Measurements from ENCODE around the gene CD276.

The CD276 gene

DNA sequence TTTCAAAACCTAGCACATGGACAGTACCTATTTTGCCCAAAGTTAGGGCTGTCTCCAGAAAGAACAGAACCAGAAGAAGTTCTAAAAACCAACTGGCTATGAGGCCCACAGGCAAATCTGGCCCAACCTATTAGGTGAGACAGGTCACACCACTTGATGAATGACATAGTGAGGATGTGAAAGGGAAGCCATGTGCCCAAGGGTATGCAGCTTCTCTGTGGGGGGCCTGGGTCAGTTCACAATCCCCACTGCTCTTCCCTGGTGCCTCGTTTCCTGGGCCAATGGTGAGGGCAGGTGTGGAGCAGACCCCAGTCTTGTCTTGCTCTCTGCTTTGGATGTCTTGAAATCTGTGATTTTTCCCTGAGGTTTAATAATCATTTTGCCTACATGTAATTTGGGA is 60.1 kb downstream of the CD276 start:
- peaks cover 19% of the 10 kb centered on the region for H3K27me3 Mint-ChIP-seq
- H3K9me3 Mint-ChIP-seq = no peaks in the 10 kb centered on the region
- H3K4me3 Mint-ChIP-seq = no peak overlapping the region
- no peaks in the 10 kb centered on the region for H3K4me1 Mint-ChIP-seq
- H3K27ac Mint-ChIP-seq = no peak overlapping the region
- H3K36me3 Mint-ChIP-seq = no peaks in the 10 kb centered on the region
- ATAC-seq = no peak

DNA sequence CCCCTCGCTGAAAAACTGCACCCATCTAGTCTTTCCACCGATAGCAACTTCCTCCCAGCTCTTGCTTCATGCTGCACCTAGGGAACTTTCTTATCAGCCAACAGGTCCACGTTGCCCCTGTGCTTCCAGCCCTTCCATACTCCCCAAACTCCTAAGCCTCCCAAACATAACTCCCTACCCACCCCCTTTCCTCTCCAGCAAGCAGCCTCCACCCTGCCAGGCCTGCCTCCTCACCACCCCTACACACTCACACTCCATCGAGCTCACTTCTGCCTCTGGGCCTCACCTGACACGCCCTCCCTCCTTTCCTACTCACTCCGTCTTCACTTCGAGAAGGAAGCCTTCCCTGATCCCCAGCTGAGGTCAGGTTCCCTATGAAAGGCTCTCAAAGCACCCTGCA is 60.9 kb downstream of the CD276 start:
- Mint-ChIP-seq H3K27me3 (peaks cover 26% of the 10 kb centered on the region), H3K9me3 (no peaks in the 10 kb centered on the region), H3K4me3 (no peak overlapping the region), H3K4me1 (no peaks in the 10 kb centered on the region), H3K27ac (no peak overlapping the region), H3K36me3 (no peaks in the 10 kb centered on the region)
- ATAC-seq = no peak

DNA sequence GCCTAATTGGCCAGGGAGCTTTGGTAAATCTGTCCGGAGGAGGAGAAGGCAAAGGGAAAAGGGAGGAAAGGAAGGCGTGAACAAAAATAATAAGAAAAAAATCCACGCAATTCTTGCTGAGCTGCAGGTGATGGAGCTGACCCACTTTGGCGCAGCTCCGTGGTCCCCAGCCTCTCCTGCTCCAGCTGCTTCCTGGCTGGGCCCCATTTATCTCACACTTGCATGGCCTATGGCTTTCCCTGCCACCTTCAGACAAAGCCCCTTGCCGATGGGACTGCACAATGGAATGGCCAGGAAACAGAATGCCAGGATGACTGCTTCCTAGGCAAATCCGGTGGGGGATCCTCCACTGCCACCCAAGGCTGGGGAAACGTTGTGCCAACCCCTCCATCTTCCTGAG is 62.1 kb downstream of the CD276 start:
- Mint-ChIP-seq H3K27ac (no peak overlapping the region), H3K4me3 (no peak overlapping the region), H3K36me3 (no peaks in the 10 kb centered on the region), H3K27me3 (peaks cover 32% of the 10 kb centered on the region), H3K4me1 (no peaks in the 10 kb centered on the region), H3K9me3 (no peaks in the 10 kb centered on the region)
- no peak for ATAC-seq

DNA sequence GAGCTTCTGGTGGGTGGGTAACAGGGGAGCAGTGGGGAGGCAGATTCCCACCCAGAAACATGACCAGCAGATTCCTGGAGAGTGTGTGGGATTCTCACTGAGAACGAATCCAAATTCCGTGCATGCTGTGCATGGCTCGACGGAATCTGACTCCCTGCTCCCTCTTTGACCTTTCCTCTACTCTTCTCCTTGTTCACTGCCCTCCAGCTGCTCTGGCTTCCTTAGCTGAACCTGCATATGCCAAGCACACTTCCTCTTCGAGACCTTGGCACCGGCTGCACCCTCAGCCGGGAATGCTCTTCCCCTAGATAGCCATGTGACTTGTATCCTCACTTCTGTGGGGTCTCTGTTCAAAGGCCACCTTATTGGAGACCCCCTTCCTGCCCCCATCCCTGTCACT is 62.7 kb downstream of the CD276 start:
- H3K4me1 Mint-ChIP-seq = no peaks in the 10 kb centered on the region
- no peaks in the 10 kb centered on the region for H3K9me3 Mint-ChIP-seq
- H3K36me3 Mint-ChIP-seq = no peaks in the 10 kb centered on the region
- no peak overlapping the region for H3K4me3 Mint-ChIP-seq
- no peak overlapping the region for H3K27ac Mint-ChIP-seq
- H3K27me3 Mint-ChIP-seq = peaks cover 32% of the 10 kb centered on the region
- no peak for ATAC-seq

DNA sequence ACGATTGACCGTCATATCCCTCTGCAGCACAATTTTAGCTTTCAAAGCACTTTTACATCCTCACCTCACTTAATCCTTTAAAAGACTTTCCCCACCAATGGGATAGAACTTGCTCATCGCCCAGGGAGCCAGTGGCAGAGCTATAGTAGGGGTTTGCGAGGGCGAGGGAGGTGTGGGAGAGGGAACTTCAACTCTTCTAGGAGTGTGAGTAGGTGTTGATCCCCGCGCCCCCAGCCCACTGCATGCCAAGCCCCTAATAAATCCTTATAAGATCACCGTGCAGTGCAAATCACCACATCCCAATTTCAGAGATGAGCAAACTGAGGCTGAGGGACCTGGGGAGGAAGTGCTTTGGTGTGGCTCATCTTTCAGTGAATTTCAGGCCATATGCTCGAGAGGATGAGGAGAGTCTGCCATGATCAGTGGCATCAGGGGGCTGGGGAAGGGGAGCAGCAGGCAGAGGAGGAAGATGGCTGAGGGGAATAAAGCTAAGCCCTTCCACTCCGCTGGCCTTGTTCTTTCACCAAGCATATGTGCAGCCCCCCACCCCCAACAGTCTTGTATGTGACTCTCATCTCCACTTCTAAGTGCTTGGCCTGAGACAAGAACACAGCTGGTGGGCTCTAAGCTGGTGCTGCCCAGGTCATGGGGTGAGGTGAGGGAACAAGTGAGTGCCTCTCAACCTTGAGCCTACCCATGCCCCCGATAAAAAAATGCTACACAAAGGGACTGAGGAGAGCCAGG is 63.8 kb downstream of the CD276 start:
- H3K27me3 Mint-ChIP-seq = peaks cover 32% of the 10 kb centered on the region
- H3K36me3 Mint-ChIP-seq = no peaks in the 10 kb centered on the region
- no peak overlapping the region for H3K4me3 Mint-ChIP-seq
- H3K27ac Mint-ChIP-seq = no peak overlapping the region
- no peak for ATAC-seq
- no peaks in the 10 kb centered on the region for H3K4me1 Mint-ChIP-seq
- no peaks in the 10 kb centered on the region for H3K9me3 Mint-ChIP-seq

DNA sequence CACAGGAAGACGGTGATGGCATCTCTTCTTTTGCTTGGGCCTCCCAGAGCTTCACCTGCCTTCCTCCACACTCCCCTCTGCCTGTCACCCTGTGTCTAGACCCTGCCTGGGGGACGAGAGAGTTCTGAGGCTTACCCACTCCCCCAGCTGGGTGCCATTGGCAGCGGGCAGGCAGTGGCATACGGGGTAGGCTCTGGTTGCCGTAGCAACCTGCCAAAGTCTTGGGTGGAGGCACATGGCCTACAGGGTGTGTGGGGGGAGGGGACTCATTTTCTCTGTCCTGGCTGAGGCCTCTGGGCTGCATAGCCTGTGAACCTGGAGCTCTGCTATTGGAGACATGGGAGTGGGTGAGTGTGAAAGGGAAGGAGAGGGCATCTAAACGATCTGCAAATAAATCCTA is 64.5 kb downstream of the CD276 start:
- Mint-ChIP-seq H3K4me1 (no peaks in the 10 kb centered on the region), H3K36me3 (no peaks in the 10 kb centered on the region), H3K27me3 (peaks cover 38% of the 10 kb centered on the region), H3K4me3 (no peak overlapping the region), H3K27ac (no peak overlapping the region), H3K9me3 (no peaks in the 10 kb centered on the region)
- no peak for ATAC-seq

DNA sequence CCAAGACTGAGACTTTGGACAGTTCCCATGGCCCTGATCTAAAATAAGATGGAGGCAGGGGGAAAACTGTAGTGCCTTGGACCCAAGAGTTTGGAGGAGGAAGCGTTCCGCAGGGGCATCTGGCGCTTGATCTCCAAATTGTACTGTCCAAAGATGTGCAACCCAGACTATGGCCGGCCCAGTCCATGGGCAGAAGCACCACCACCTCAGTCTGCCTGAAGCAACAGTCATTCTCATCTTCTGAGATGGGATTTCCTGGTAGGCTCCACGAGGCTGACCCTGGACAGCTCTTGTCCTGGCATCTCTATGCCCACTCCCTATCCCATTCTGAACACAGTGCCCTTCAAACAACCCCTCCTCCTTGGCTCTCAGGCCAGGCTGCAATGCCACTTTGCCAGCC is 65.3 kb downstream of the CD276 start:
- Mint-ChIP-seq H3K4me3 (no peak overlapping the region), H3K36me3 (no peaks in the 10 kb centered on the region), H3K27ac (no peak overlapping the region), H3K27me3 (peaks cover 46% of the 10 kb centered on the region), H3K4me1 (no peaks in the 10 kb centered on the region), H3K9me3 (no peaks in the 10 kb centered on the region)
- no peak for ATAC-seq

DNA sequence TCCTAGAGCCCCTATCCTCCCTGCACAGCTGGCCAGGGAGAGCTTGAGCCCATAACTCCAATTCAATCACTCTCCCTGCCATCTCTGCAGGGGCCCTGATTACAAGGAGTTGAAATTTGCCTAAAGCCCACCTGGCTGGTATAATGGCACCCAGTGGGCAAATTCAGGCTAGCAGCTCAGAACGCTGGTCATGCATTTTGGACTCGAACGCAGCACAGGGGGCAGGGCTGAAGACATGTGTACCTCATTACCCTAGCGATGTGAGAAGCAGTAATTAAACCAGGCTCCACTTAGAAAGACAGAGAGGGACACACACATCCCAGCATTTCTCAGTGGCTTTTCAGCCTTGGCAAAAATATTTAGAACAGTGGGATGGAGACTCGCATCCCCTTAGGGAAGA is 65.8 kb downstream of the CD276 start:
- H3K9me3 Mint-ChIP-seq = no peaks in the 10 kb centered on the region
- no peak for ATAC-seq
- H3K27ac Mint-ChIP-seq = no peak overlapping the region
- no peak overlapping the region for H3K4me3 Mint-ChIP-seq
- H3K27me3 Mint-ChIP-seq = peaks cover 48% of the 10 kb centered on the region
- no peaks in the 10 kb centered on the region for H3K36me3 Mint-ChIP-seq
- H3K4me1 Mint-ChIP-seq = no peaks in the 10 kb centered on the region

DNA sequence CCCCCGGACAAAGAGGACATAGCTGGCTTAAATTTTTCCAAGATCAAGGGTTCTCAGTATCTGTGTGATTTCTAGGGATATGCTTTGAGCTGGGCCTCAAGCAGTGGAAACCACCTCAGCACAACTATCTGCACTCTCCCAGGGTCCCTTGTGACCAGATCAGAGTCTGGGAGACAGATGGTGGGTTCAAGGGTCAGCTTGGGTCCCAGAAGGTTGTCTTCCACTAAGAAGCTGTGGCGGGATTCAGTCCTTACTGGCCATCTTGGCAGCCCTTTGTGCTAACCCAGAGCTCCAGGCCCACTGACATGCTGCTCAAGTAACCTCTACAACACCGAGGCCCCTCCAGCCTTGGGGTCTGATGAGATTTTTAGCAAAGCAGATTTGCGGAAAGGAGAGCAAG is 66.3 kb downstream of the CD276 start:
- no peak overlapping the region for H3K4me3 Mint-ChIP-seq
- H3K36me3 Mint-ChIP-seq = no peaks in the 10 kb centered on the region
- no peak overlapping the region for H3K27ac Mint-ChIP-seq
- H3K9me3 Mint-ChIP-seq = no peaks in the 10 kb centered on the region
- no peak for ATAC-seq
- H3K4me1 Mint-ChIP-seq = no peaks in the 10 kb centered on the region
- H3K27me3 Mint-ChIP-seq = peaks cover 47% of the 10 kb centered on the region

DNA sequence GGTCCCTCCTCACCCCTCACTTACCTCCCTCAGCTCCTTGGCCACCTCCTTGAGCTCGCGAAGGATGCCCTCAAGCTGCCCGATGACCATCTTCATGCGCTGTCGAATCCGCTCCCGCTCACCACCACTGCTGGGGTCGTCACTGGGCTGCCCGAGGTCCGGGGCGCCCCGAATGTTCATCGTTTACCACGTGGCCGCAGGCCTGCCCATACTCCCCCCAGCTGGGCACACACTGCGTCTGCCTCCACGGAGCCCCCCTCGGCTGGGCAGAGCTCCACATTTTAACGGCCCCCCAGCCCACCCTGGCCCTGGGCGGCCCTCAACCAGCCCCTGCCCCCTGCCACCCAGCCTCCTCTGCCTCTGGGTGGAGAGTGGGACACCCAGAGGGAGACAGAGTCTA is 66.8 kb downstream of the CD276 start:
- no peak overlapping the region for H3K4me3 Mint-ChIP-seq
- H3K9me3 Mint-ChIP-seq = no peaks in the 10 kb centered on the region
- H3K27me3 Mint-ChIP-seq = peaks cover 50% of the 10 kb centered on the region
- H3K27ac Mint-ChIP-seq = no peak overlapping the region
- no peaks in the 10 kb centered on the region for H3K36me3 Mint-ChIP-seq
- H3K4me1 Mint-ChIP-seq = no peaks in the 10 kb centered on the region
- no peak for ATAC-seq

DNA sequence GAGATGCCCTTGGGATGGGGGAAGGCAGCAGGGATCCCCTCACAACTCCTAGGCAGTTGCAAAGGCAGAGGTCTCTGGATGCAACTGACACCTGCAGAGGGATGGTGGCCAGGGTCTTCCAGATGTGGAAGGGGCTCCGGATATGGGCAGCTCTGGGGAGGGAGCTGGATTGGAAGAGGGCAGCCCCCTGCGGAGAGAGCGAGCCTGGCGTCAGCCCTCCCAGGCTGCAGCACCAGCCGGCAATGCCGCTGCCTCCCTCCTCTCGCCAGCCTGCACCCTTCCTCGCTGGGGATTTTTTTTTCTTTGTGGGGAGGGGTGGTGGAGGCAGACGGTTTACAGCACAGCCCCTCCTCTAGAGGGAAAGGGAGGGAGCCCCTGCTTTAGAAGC is 67.3 kb downstream of the CD276 start:
- H3K4me1 Mint-ChIP-seq = no peaks in the 10 kb centered on the region
- H3K27ac Mint-ChIP-seq = no peak overlapping the region
- no peaks in the 10 kb centered on the region for H3K9me3 Mint-ChIP-seq
- peaks cover 54% of the 10 kb centered on the region for H3K27me3 Mint-ChIP-seq
- no peak for ATAC-seq
- H3K4me3 Mint-ChIP-seq = no peak overlapping the region
- no peaks in the 10 kb centered on the region for H3K36me3 Mint-ChIP-seq

DNA sequence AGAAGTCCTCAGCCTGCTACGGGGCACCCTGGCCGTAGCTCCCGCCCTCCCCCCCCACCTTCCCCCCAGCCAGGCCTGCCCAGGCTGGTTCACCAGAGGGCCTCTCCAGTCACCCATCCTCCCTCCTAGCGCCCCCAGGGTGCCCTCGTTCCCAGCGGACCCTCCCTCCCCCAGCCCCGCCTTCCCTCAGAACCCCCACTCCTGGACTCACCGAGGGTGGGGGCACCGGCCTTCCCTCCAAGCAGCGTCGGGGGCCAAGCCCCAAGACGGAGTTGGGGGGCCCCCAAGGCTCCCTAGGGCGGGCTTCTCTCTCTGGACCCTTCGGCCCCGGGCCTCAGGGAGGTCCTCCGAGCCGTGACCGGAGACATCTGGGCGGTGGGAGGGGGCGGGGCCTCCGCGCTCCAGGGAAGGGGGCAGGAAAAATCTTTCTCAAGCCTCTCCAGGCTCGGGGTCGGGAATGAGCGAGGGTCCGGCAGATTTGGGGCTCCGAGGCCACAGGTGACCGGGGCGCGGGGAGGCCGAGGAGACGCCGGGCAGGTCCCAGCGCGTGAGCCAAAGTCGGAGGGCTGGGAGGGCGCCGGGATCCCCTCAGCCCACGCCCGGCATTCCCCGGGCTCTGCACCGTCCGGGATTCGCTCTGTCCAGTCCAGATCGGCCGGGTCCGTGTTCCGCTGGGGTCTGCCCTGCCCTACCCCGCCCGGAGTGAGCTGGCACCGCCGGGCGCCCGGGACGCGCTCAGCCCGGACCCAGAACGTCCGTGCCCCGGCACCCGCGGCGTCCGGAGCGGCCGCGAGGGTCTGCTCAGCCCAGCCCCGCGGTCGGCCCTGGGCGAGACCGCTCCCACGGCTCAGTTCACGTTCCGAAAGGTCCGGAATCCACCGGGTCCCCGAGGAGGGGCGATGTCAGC is 68.0 kb downstream of the CD276 start:
- no peaks in the 10 kb centered on the region for H3K36me3 Mint-ChIP-seq
- no peak for ATAC-seq
- no peaks in the 10 kb centered on the region for H3K9me3 Mint-ChIP-seq
- H3K27me3 Mint-ChIP-seq = peaks cover 54% of the 10 kb centered on the region
- H3K4me3 Mint-ChIP-seq = no peak overlapping the region
- no peaks in the 10 kb centered on the region for H3K4me1 Mint-ChIP-seq
- H3K27ac Mint-ChIP-seq = no peak overlapping the region

DNA sequence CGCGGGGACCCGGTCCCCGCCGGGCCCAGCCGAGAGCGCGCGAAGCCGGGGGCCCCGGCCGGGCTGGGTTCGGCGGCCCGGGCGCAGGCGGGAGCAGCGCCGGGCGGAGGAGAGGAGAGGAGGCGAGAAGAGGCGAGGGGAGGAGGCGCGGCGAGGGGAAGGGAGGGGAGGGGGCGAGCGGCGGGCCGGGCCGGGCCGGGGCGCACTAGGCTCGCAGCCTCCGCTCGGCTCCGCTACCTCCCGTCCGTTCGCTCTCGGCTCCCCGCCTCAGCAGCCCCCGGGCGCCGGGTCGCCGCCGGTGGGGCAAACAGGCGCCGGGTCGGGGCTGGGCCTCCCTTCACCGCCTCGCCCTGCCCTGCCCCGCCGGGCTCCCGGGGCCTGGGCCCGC is 68.6 kb downstream of the CD276 start:
- no peaks in the 10 kb centered on the region for H3K4me1 Mint-ChIP-seq
- no peaks in the 10 kb centered on the region for H3K36me3 Mint-ChIP-seq
- H3K27ac Mint-ChIP-seq = no peak overlapping the region
- no peaks in the 10 kb centered on the region for H3K9me3 Mint-ChIP-seq
- no peak for ATAC-seq
- peaks cover 54% of the 10 kb centered on the region for H3K27me3 Mint-ChIP-seq
- H3K4me3 Mint-ChIP-seq = no peak overlapping the region

DNA sequence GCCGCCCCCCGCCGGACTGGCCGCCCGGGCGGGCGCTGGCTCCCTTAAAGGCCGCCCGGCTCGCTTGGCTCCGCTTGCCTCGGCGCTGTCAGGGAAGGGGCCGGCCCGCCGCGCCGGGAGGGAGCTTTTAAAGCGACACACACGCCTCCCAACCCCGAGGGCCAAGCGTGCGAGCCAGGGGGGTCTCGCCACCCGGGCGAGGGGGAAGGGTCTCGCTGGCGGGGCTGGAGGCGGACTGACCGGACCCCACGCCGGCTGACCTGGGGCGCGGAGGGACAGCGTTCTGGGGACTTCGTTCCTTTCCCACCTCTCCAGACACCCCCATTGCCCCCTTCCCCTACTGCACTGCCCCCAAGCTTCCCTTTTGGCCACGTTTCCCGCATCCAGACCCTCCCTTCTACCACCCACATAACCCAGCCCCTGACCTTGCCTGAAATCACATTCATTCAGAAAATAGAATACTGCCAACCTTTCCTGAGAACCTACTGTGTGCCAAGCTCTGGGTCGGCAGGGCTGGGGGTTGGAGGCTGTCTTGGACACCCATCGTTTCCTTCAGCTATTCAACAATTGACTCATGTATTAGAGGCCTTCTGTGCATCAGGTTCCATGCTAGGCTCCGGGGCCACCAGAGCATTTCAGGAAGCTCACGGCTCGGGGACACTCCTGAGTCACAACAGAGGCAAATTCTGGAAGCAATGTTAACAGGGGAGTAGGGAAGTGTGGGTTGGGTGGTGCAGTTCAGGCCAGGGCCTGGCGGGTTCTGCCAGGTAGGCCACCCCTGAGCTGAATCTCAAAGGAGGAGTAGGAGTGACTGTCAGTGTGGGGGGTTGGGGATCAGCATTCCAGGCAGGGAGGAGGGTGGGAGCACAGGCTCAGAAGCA is 69.3 kb downstream of the CD276 start, which contains the start of gene INSYN1:
Gene INSYN1 (minus strand): TSS at position 102 of the 881 bp plus-strand sequence. CDS start 2,221 bp downstream, outside the sequence.
- no peaks in the 10 kb centered on the region for H3K9me3 Mint-ChIP-seq
- ATAC-seq = no peak
- H3K27ac Mint-ChIP-seq = no peak within 1 kb of the TSS
- H3K4me3 Mint-ChIP-seq = no peak within 1 kb of the TSS
- H3K27me3 Mint-ChIP-seq = peaks cover 54% of the 10 kb centered on the region
- H3K4me1 Mint-ChIP-seq = no peaks in the 10 kb centered on the region
- H3K36me3 Mint-ChIP-seq = no peaks in the 10 kb centered on the region

DNA sequence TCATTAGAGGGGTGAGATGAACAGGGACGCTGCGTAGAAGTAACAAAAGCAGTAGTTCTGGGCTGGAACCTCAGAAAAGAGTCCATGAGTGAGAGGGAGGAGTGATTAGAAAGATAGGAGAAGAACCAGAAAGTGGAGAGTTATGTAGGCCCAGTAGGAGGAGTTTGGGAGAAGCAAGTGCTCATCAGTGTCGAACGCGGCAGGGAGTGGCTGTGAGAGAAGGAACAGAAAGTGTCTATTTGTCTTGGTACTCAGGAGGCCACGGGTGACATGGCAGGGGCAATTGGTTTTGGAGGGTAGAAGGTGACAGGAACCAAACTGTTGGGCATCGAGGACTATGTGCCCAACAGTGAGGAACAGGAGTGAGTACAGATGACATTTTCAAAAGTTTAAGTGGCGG is 70.3 kb downstream of the CD276 start:
- ATAC-seq = no peak
- H3K4me3 Mint-ChIP-seq = no peak overlapping the region
- no peaks in the 10 kb centered on the region for H3K4me1 Mint-ChIP-seq
- H3K9me3 Mint-ChIP-seq = no peaks in the 10 kb centered on the region
- H3K27me3 Mint-ChIP-seq = peaks cover 52% of the 10 kb centered on the region
- no peaks in the 10 kb centered on the region for H3K36me3 Mint-ChIP-seq
- no peak overlapping the region for H3K27ac Mint-ChIP-seq

Measured in stimulated activated memory B cell treated with anti-CD40 and anti-IgM and Interleukin-4, amounts not matched to agents 10 μg/mL and 1 μg/mL and 100 μg/mL, for 72 hours (primary cell).